HG02938 (cell line): ENCODE data around the gene FAM81B.

Source experiments
- ATAC-seq: cut with Tn5 transposase; IDR thresholded peaks from one replicate; pipeline ENCODE4 v1.9.1; 2021; ENCODE audit warnings: mild to moderate bottlenecking, moderate library complexity; ENCODE audit not compliant: unreplicated experiment

The FAM81B gene

GRCh38 chr5:95454536-95454935 lies 63.4 kb downstream of the FAM81B start:
- ATAC-seq, result no peak

- ATAC-seq, result no peak
Observed at GRCh38 chr5:95460665-95461064, 69.5 kb downstream of the FAM81B start.

- no peak for ATAC-seq
Observed at GRCh38 chr5:95471487-95471886, 80.3 kb downstream of the FAM81B start.

- ATAC-seq, result no peak
Observed at GRCh38 chr5:95471942-95472341, 80.8 kb downstream of the FAM81B start.

GRCh38 chr5:95484421-95484820 lies 93.3 kb downstream of the FAM81B start:
- no peak for ATAC-seq

GRCh38 chr5:95486191-95486590 lies 95.0 kb downstream of the FAM81B start:
- no peak for ATAC-seq

- no peak for ATAC-seq
Observed at GRCh38 chr5:95487880-95488279, 96.7 kb downstream of the FAM81B start.
